SK-N-SH treated with all-trans-retinoic acid at 6 μM for 48 hours (cell line): ENCODE data around the gene ZDHHC8.

Experiments used
- ATAC-seq: fragments of 200-7000 bp; cut with Tn5 transposase; 3 replicates; pipeline ENCODE4 v1.9.1; 2020; ENCODE audit warnings: mild to moderate bottlenecking, moderate library complexity
- ARNTL ChIP-seq: fragments of 450-650 bp; formaldehyde crosslinking; IDR thresholded peaks from 2 replicates; pipeline ENCODE4 v1.5.0; 2020; ENCODE audit warnings: low read depth, mild to moderate bottlenecking, moderate library complexity, borderline replicate concordance
- BACH2 ChIP-seq: fragments of 250-450 bp; sonication (Bioruptor Pico); IDR thresholded peaks from 2 replicates; pipeline ENCODE4 v1.9.0; 2021; ENCODE audit warnings: mild to moderate bottlenecking, borderline replicate concordance
- ESRRG ChIP-seq: fragments of 250-450 bp; sonication (Bioruptor Pico); IDR thresholded peaks from 2 replicates; pipeline ENCODE4 v1.6.1; 2021; ENCODE audit warnings: mild to moderate bottlenecking
- GLIS3 ChIP-seq: fragments of 250-450 bp; sonication (Bioruptor Pico); IDR thresholded peaks from 2 replicates; pipeline ENCODE4 v1.5.0; 2020; ENCODE audit warnings: mild to moderate bottlenecking, moderate library complexity
- ISL1 ChIP-seq: fragments of 250-450 bp; sonication (Bioruptor Pico); IDR thresholded peaks from 2 replicates; pipeline ENCODE4 v2.1.2; 2022; ENCODE audit warnings: mild to moderate bottlenecking, moderate library complexity
- OSR1 ChIP-seq: fragments of 250-450 bp; sonication (Bioruptor Pico); IDR thresholded peaks from 2 replicates; pipeline ENCODE4 v1.8.0; 2022; ENCODE audit warnings: moderate library complexity, mild to moderate bottlenecking, inconsistent platforms
- PPARA ChIP-seq: fragments of 250-450 bp; sonication (Bioruptor Pico); IDR thresholded peaks from 2 replicates; pipeline ENCODE4 v1.5.0; 2020; ENCODE audit warnings: mild to moderate bottlenecking, borderline replicate concordance
- RARB ChIP-seq: fragments of 250-450 bp; sonication (Bioruptor Pico); IDR thresholded peaks from 2 replicates; pipeline ENCODE4 v1.8.0; 2021; ENCODE audit warnings: mild to moderate bottlenecking, moderate library complexity
- SNAI2 ChIP-seq: fragments of 250-450 bp; sonication (Bioruptor Pico); IDR thresholded peaks from 2 replicates; pipeline ENCODE4 v1.5.0; 2020; ENCODE audit warnings: mild to moderate bottlenecking, moderate library complexity
- TCF4 ChIP-seq: fragments of 250-450 bp; sonication (Bioruptor Pico); IDR thresholded peaks from 2 replicates; pipeline ENCODE4 v1.8.0; 2021; ENCODE audit warnings: mild to moderate bottlenecking, moderate library complexity, borderline replicate concordance
- TOX ChIP-seq: fragments of 250-450 bp; sonication (Bioruptor Pico); IDR thresholded peaks from 2 replicates; pipeline ENCODE4 v1.8.0; 2021; ENCODE audit warnings: mild to moderate bottlenecking, moderate library complexity, borderline replicate concordance
- ZC3H10 ChIP-seq: fragments of 250-450 bp; sonication (Bioruptor Pico); IDR thresholded peaks from 2 replicates; pipeline ENCODE4 v1.5.1; 2021; ENCODE audit warnings: mild to moderate bottlenecking, moderate library complexity
- ZFP3 ChIP-seq: fragments of 250-450 bp; sonication (Bioruptor Pico); IDR thresholded peaks from 2 replicates; pipeline ENCODE4 v1.5.0; 2020; ENCODE audit warnings: mild to moderate bottlenecking, moderate library complexity
- ZFP30 ChIP-seq: fragments of 450-650 bp; formaldehyde crosslinking; IDR thresholded peaks from 2 replicates; pipeline ENCODE4 v1.5.0; 2022; ENCODE audit warnings: mild to moderate bottlenecking, moderate library complexity
- ZNF565 ChIP-seq: fragments of 450-650 bp; formaldehyde crosslinking; conservative IDR thresholded peaks from 2 replicates; pipeline ENCODE4 v1.5.0; 2020; ENCODE audit warnings: low read depth, mild to moderate bottlenecking, moderate library complexity
- ZNF70 ChIP-seq: fragments of 450-650 bp; formaldehyde crosslinking; IDR thresholded peaks from 2 replicates; pipeline ENCODE4 v1.5.0; 2020; ENCODE audit warnings: mild to moderate bottlenecking, moderate library complexity
- ZNF8 ChIP-seq: fragments of 450-650 bp; formaldehyde crosslinking; IDR thresholded peaks from 2 replicates; pipeline ENCODE4 v1.5.0; 2020; ENCODE audit warnings: mild to moderate bottlenecking, moderate library complexity
- TF ChIP-seq, protein P1 (sequence below): fragments of 250-450 bp; sonication (Bioruptor Pico); IDR thresholded peaks from 2 replicates; pipeline ENCODE4 v1.5.0; 2020; ENCODE audit warnings: mild to moderate bottlenecking, moderate library complexity
- TF ChIP-seq, protein P2 (sequence below): fragments of 250-450 bp; sonication (Bioruptor Pico); IDR thresholded peaks from 2 replicates; pipeline ENCODE4 v1.5.1; 2021; ENCODE audit warnings: mild to moderate bottlenecking, moderate library complexity
- TF ChIP-seq, protein P3 (sequence below): fragments of 250-450 bp; sonication (Bioruptor Pico); IDR thresholded peaks from 2 replicates; pipeline ENCODE4 v1.8.0; 2020; ENCODE audit warnings: mild to moderate bottlenecking, moderate library complexity, borderline replicate concordance
- TF ChIP-seq, protein P4 (sequence below): fragments of 250-450 bp; sonication (Bioruptor Pico); IDR thresholded peaks from 2 replicates; pipeline ENCODE4 v1.5.1; 2020; ENCODE audit warnings: low read depth, mild to moderate bottlenecking, moderate library complexity

Gene ZDHHC8

GRCh38 chr22:20188567-20188877 is 56.9 kb downstream of the ZDHHC8 start:
- ATAC-seq: no peak
- TF ChIP-seq ARNTL (no peak), ZNF8 (CRISPR knock-in tag) (no peak), ZNF565 (CRISPR knock-in tag) (no peak), ZNF70 (no peak), ISL1 (no peak), ZFP3 (CRISPR knock-in tag) (no peak), ZC3H10 (CRISPR knock-in tag) (no peak), TOX (CRISPR knock-in tag) (no peak)
- TF ChIP-seq, protein P1, sequence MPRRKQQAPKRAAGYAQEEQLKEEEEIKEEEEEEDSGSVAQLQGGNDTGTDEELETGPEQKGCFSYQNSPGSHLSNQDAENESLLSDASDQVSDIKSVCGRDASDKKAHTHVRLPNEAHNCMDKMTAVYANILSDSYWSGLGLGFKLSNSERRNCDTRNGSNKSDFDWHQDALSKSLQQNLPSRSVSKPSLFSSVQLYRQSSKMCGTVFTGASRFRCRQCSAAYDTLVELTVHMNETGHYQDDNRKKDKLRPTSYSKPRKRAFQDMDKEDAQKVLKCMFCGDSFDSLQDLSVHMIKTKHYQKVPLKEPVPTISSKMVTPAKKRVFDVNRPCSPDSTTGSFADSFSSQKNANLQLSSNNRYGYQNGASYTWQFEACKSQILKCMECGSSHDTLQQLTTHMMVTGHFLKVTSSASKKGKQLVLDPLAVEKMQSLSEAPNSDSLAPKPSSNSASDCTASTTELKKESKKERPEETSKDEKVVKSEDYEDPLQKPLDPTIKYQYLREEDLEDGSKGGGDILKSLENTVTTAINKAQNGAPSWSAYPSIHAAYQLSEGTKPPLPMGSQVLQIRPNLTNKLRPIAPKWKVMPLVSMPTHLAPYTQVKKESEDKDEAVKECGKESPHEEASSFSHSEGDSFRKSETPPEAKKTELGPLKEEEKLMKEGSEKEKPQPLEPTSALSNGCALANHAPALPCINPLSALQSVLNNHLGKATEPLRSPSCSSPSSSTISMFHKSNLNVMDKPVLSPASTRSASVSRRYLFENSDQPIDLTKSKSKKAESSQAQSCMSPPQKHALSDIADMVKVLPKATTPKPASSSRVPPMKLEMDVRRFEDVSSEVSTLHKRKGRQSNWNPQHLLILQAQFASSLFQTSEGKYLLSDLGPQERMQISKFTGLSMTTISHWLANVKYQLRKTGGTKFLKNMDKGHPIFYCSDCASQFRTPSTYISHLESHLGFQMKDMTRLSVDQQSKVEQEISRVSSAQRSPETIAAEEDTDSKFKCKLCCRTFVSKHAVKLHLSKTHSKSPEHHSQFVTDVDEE (CRISPR knock-in tag): no peak

- no peak for TF ChIP-seq ZNF8 (CRISPR knock-in tag)
- no peak for ATAC-seq
These were observed 59.5 kb downstream of the ZDHHC8 start for GRCh38 chr22:20191000-20191515.

DNA sequence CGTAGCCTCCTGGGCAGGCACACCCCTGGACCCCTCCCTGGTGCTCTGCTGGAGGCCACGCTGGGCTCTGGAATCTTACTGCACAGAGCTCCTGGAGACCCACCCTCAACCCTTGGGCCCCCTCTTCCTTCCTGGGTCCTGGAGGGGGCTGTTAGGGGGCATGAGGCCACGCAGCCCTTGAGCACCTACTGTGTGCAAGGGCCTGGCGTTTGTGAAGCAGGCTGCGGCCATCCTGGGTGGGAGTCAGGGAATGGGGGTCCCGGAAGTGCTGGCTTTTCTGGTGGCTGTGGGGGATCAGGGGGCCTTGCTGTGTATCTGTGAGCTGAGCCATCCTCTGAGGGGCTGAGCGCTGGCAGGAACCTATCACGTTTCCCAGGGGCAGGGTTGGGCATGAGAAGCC is 60.2 kb downstream of the ZDHHC8 start:
- ATAC-seq: no peak
- TF ChIP-seq TOX (CRISPR knock-in tag): no peak

GRCh38 chr22:20192293-20192971 is 60.8 kb downstream of the ZDHHC8 start:
- no peak for TF ChIP-seq ZC3H10 (CRISPR knock-in tag)
- no peak for TF ChIP-seq RARB (CRISPR knock-in tag)
- TF ChIP-seq ZNF8 (CRISPR knock-in tag): no peak
- no peak for TF ChIP-seq GLIS3 (CRISPR knock-in tag)
- TF ChIP-seq TOX (CRISPR knock-in tag): no peak
- no peak for TF ChIP-seq ZFP30 (CRISPR knock-in tag)
- TF ChIP-seq ZFP3 (CRISPR knock-in tag): no peak
- no peak for TF ChIP-seq ZNF565 (CRISPR knock-in tag)
- no peak for TF ChIP-seq BACH2
- TF ChIP-seq, protein P2, sequence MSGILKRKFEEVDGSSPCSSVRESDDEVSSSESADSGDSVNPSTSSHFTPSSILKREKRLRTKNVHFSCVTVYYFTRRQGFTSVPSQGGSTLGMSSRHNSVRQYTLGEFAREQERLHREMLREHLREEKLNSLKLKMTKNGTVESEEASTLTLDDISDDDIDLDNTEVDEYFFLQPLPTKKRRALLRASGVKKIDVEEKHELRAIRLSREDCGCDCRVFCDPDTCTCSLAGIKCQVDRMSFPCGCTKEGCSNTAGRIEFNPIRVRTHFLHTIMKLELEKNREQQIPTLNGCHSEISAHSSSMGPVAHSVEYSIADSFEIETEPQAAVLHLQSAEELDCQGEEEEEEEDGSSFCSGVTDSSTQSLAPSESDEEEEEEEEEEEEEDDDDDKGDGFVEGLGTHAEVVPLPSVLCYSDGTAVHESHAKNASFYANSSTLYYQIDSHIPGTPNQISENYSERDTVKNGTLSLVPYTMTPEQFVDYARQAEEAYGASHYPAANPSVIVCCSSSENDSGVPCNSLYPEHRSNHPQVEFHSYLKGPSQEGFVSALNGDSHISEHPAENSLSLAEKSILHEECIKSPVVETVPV (CRISPR knock-in tag): no peak
- no peak for TF ChIP-seq ESRRG

GRCh38 chr22:20192972-20193760 is 61.6 kb downstream of the ZDHHC8 start:
- ATAC-seq: no peak
- TF ChIP-seq ZNF70: no peak
- no peak for TF ChIP-seq ARNTL
- no peak for TF ChIP-seq GLIS3 (CRISPR knock-in tag)
- TF ChIP-seq, protein P3, sequence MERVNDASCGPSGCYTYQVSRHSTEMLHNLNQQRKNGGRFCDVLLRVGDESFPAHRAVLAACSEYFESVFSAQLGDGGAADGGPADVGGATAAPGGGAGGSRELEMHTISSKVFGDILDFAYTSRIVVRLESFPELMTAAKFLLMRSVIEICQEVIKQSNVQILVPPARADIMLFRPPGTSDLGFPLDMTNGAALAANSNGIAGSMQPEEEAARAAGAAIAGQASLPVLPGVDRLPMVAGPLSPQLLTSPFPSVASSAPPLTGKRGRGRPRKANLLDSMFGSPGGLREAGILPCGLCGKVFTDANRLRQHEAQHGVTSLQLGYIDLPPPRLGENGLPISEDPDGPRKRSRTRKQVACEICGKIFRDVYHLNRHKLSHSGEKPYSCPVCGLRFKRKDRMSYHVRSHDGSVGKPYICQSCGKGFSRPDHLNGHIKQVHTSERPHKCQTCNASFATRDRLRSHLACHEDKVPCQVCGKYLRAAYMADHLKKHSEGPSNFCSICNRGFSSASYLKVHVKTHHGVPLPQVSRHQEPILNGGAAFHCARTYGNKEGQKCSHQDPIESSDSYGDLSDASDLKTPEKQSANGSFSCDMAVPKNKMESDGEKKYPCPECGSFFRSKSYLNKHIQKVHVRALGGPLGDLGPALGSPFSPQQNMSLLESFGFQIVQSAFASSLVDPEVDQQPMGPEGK (CRISPR knock-in tag): no peak
- no peak for TF ChIP-seq RARB (CRISPR knock-in tag)
- TF ChIP-seq PPARA: no peak
- TF ChIP-seq, protein P4, sequence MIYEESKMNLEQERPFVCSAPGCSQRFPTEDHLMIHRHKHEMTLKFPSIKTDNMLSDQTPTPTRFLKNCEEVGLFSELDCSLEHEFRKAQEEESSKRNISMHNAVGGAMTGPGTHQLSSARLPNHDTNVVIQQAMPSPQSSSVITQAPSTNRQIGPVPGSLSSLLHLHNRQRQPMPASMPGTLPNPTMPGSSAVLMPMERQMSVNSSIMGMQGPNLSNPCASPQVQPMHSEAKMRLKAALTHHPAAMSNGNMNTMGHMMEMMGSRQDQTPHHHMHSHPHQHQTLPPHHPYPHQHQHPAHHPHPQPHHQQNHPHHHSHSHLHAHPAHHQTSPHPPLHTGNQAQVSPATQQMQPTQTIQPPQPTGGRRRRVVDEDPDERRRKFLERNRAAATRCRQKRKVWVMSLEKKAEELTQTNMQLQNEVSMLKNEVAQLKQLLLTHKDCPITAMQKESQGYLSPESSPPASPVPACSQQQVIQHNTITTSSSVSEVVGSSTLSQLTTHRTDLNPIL (CRISPR knock-in tag): no peak
- no peak for TF ChIP-seq ESRRG
- TF ChIP-seq BACH2: no peak
- TF ChIP-seq TCF4: no peak
- no peak for TF ChIP-seq OSR1 (CRISPR knock-in tag)
- TF ChIP-seq ZC3H10 (CRISPR knock-in tag): no peak
- no peak for TF ChIP-seq ISL1
- TF ChIP-seq SNAI2 (CRISPR knock-in tag): no peak
- TF ChIP-seq, protein P1 (CRISPR knock-in tag): no peak

More at GRCh38 chr22:20192293-20192971, 60.8 kb downstream of the ZDHHC8 start:
- no peak for ATAC-seq
